HCT116 (cell line): ENCODE measurements around the gene CASKIN2. TPM values are rescaled to one million over a fixed set of nuclear protein-coding genes. Genes with fewer than 3 reads are reported as not detected.
"Not testable (repeated sequence)": the region's sequence is repeated elsewhere in the genome, so short reads cannot be mapped to it uniquely, and the experiment has no call there.

Source experiments
- ATAC-seq: fragments of 200-7000 bp; cut with Tn5 transposase; 2 replicates; pipeline ENCODE4 v1.9.1; 2020; ENCODE audit warnings: mild to moderate bottlenecking, moderate library complexity
- BruUV-seq: library from RNA; stranded (reverse); fragments of 400-500 nt; replicated peaks from 2 replicates; lab custom pipeline; 2021; lab: Mats Ljungman, UMichigan
- CTCF ChIA-PET: fragments of 300-600 bp; sonication (Branson Sonifier 250); formaldehyde crosslinking; loops from one replicate; lab custom pipeline; 2021; ENCODE audit warnings: antibody characterized with exemption; lab: Charles Lee
- POLR2A ChIA-PET: fragments of 300-600, 350-600 bp; sonication (Branson Sonifier 250); formaldehyde crosslinking; loops from one replicate; lab custom pipeline; 2021; ENCODE audit warnings: antibody characterized with exemption; lab: Charles Lee
- RAD21 ChIA-PET, 2 experiments: fragments of 300-600 bp; sonication (Branson Sonifier 250); formaldehyde crosslinking; loops; one replicate each; lab custom pipeline; 2023; ENCODE audit warnings: low total read pairs in 2 of 2; ENCODE audit not compliant: uncharacterized antibody in 2 of 2, unreplicated experiment in 2 of 2, low non-redundant PET in 1 of 2; lab: Charles Lee
- DNase-seq: peaks from one replicate; pipeline ENCODE4 v3.0.0-alpha.2; 2010; ENCODE audit warnings: low read depth, low spot score
- H2AFZ ChIP-seq: fragments of 200-600 bp; shearing (Covaris generic), sonication (generic); 2 replicates; pipeline ENCODE4 v1.6.1; 2017; ENCODE audit warnings: low read depth, mixed run types, mixed read lengths, antibody characterized with exemption, low read length; ENCODE audit not compliant: poor library complexity, severe bottlenecking
- H3K27ac ChIP-seq: 2 replicates; pipeline ENCODE4 v1.5.1; 2012; ENCODE audit warnings: low read depth, low read length
- H3K27me3 ChIP-seq: fragments of 200-600 bp; sonication (generic); 2 replicates; pipeline ENCODE4 v1.6.1; 2016; ENCODE audit warnings: mixed run types, low read length, mixed read lengths; ENCODE audit not compliant: insufficient read depth
- H3K36me3 ChIP-seq, 2 experiments: fragments of 200-500 bp in 1 of 2; fragments of 200-600 bp in 1 of 2; sonication (Bioruptor generic) in 1 of 2; sonication (generic) in 1 of 2; 2 replicates each; pipeline versions ENCODE4 v1.5.1 to v1.6.1; 2014 to 2016; ENCODE audit warnings: low read length in 2 of 2, inconsistent platforms in 1 of 2, mixed read lengths in 1 of 2, mixed run types in 1 of 2; ENCODE audit not compliant: insufficient read depth in 2 of 2, control insufficient read depth in 1 of 2
- H3K4me1 ChIP-seq, 2 experiments: fragments of 200-600 bp in 1 of 2; sonication (generic) in 1 of 2; 2 replicates each; pipeline versions ENCODE4 v1.5.1 to v1.6.1; 2012 to 2017; ENCODE audit warnings: low read length in 2 of 2, inconsistent platforms in 1 of 2, mild to moderate bottlenecking in 1 of 2, mixed read lengths in 1 of 2, mixed run types in 1 of 2, moderate library complexity in 1 of 2; ENCODE audit not compliant: insufficient read depth in 2 of 2, control insufficient read depth in 1 of 2
- H3K4me2 ChIP-seq: fragments of 200-600 bp; sonication (generic); 2 replicates; pipeline ENCODE4 v1.6.1; 2017; ENCODE audit warnings: mixed run types, low read length, mixed read lengths
- H3K4me3 ChIP-seq, 2 experiments: fragments of 200-600 bp in 1 of 2; sonication (generic) in 1 of 2; replicated peaks in 1 of 2; 2 replicates each; pipeline ENCODE4 v1.5.1; 2011 to 2016; ENCODE audit warnings: low read length in 2 of 2, control low read depth in 1 of 2, low read depth in 1 of 2, mild to moderate bottlenecking in 1 of 2, mixed read lengths in 1 of 2, mixed run types in 1 of 2
- H3K79me2 ChIP-seq: fragments of 200-600 bp; sonication (generic); 2 replicates; pipeline ENCODE4 v1.6.1; 2017; ENCODE audit warnings: mild to moderate bottlenecking, mixed run types, low read length, moderate library complexity, mixed read lengths; ENCODE audit not compliant: insufficient read depth
- H3K9ac ChIP-seq: fragments of 200-600 bp; sonication (generic); 2 replicates; pipeline ENCODE4 v1.6.1; 2016; ENCODE audit warnings: low read length, mixed read lengths
- H3K9me2 ChIP-seq: fragments of 200-600 bp; sonication (generic), shearing (Covaris generic); 2 replicates; pipeline ENCODE4 v1.6.1; 2017; ENCODE audit warnings: mixed run types, mild to moderate bottlenecking, moderate library complexity; ENCODE audit not compliant: insufficient read depth
- H3K9me3 ChIP-seq, 2 experiments: fragments of 200-500 bp in 1 of 2; fragments of 200-600 bp in 1 of 2; sonication (Bioruptor generic) in 1 of 2; sonication (generic) in 1 of 2; 2 replicates each; pipeline ENCODE4 v1.6.1; 2014 to 2017; ENCODE audit warnings: low read length in 2 of 2, mixed read lengths in 2 of 2, inconsistent platforms in 1 of 2, low read depth in 1 of 2, mild to moderate bottlenecking in 1 of 2, mixed run types in 1 of 2, moderate library complexity in 1 of 2; ENCODE audit not compliant: control insufficient read depth in 1 of 2, insufficient read depth in 1 of 2
- H4K20me1 ChIP-seq: fragments of 200-600 bp; sonication (generic), shearing (Covaris generic); 2 replicates; pipeline ENCODE4 v1.6.1; 2017; ENCODE audit warnings: mixed run types, mild to moderate bottlenecking, moderate library complexity; ENCODE audit not compliant: insufficient read depth
- ATF3 ChIP-seq: IDR thresholded peaks from 2 replicates; pipeline ENCODE4 v1.6.1; 2012
- CEBPB ChIP-seq: IDR thresholded peaks from 2 replicates; pipeline ENCODE4 v1.6.1; 2012; ENCODE audit warnings: low read depth
- EGR1 ChIP-seq: IDR thresholded peaks from 2 replicates; pipeline ENCODE4 v1.6.1; 2012; ENCODE audit warnings: low read depth
- EZH2phosphoT487 ChIP-seq: fragments of 200-600 bp; IDR thresholded peaks from 2 replicates; pipeline ENCODE4 v1.6.1; 2018; ENCODE audit warnings: antibody characterized with exemption, borderline replicate concordance
- MAX ChIP-seq: IDR thresholded peaks from 2 replicates; pipeline ENCODE4 v1.6.1; 2012
- POLR2A ChIP-seq: IDR thresholded peaks from 2 replicates; pipeline ENCODE4 v1.7.0; 2011; ENCODE audit warnings: borderline replicate concordance; ENCODE audit not compliant: insufficient read depth, insufficient read length; ENCODE audit errors: extremely low read depth
- RAD21 ChIP-seq: IDR thresholded peaks from 2 replicates; pipeline ENCODE4 v1.6.1; 2012; ENCODE audit warnings: low read depth, mild to moderate bottlenecking
- SIN3A ChIP-seq: IDR thresholded peaks from 2 replicates; pipeline ENCODE4 v1.6.1; 2012; ENCODE audit warnings: low read depth
- SP1 ChIP-seq: IDR thresholded peaks from 2 replicates; pipeline ENCODE4 v1.6.1; 2012; ENCODE audit warnings: low read depth
- SRF ChIP-seq: IDR thresholded peaks from 2 replicates; pipeline ENCODE4 v1.6.1; 2012; ENCODE audit warnings: low read depth
- ZBTB33 ChIP-seq: IDR thresholded peaks from 2 replicates; pipeline ENCODE4 v1.6.1; 2011; ENCODE audit warnings: mild to moderate bottlenecking, low read length, moderate library complexity; ENCODE audit not compliant: insufficient replicate concordance; ENCODE audit errors: extremely low read depth
- ZFX ChIP-seq: fragments of 450-650 bp; IDR thresholded peaks from 2 replicates; pipeline ENCODE4 v1.6.1; 2017
- ZNF274 ChIP-seq: fragments of 200-500 bp; sonication (Bioruptor generic); IDR thresholded peaks from 2 replicates; pipeline ENCODE4 v1.6.1; 2014; ENCODE audit warnings: mild to moderate bottlenecking, low read depth, low read length, inconsistent platforms
- intact Hi-C: fragments of 100-400 bp; cut with micrococcal nuclease; formaldehyde crosslinking; loops from 2 replicates; pipeline ENCODE4 v1.10.0; 2022
- total RNA-seq: library from RNA; stranded (reverse); gene quantifications from one replicate; pipeline ENCODE4 v1.2.1, GENCODE V29; 2021; ENCODE audit not compliant: unreplicated experiment
- TF ChIP-seq, protein P1 (sequence below), 3 experiments: fragments of 200-600 bp in 1 of 3; sonication (generic) in 1 of 3; IDR thresholded peaks in 2 of 3; conservative IDR thresholded peaks in 1 of 3; 2 replicates each; pipeline ENCODE4 v1.5.1; 2012 to 2017; ENCODE audit warnings: low read depth in 2 of 3, low read length in 2 of 3, antibody characterized with exemption in 1 of 3, borderline replicate concordance in 1 of 3, control low read depth in 1 of 3, mild to moderate bottlenecking in 1 of 3, mixed read lengths in 1 of 3, mixed run types in 1 of 3, moderate library complexity in 1 of 3; ENCODE audit not compliant: insufficient read depth in 1 of 3

Gene CASKIN2
- total RNA-seq, 1 experiment from 2014 or later = 38.4 TPM

DNA sequence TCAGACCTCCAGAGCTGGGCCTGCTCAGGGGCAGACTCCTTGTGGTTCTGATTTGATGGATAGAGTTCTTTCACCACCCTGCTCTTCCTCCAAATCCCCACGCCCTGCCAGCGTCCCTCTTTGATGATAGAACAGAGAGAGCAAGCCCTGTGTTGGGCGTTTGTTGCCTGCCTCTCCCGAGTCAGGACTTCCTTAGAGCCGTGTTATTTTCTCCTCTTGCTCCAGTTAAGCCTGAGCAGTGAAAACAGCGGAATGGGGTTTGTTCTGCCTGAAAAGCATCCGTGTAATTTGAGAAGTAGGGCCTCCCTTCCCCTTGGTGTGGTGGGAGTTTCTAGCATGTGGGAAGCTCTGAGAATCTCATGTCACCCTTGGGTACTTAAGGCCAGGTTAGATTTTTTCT is 36.8 kb downstream of the CASKIN2 start:
- no peak for TF ChIP-seq RAD21
- no peak for TF ChIP-seq ZBTB33
- TF ChIP-seq ZNF274 = no peak
- TF ChIP-seq EZH2phosphoT487 = no peak
- no peak for TF ChIP-seq SRF
- TF ChIP-seq EGR1 = no peak
- TF ChIP-seq SP1 = no peak
- TF ChIP-seq ATF3 = no peak
- no peak for TF ChIP-seq SIN3A
- no peak for TF ChIP-seq ZFX
- no peak for TF ChIP-seq CEBPB
- no peak for TF ChIP-seq MAX
- no peak for TF ChIP-seq POLR2A
- TF ChIP-seq, protein P1, sequence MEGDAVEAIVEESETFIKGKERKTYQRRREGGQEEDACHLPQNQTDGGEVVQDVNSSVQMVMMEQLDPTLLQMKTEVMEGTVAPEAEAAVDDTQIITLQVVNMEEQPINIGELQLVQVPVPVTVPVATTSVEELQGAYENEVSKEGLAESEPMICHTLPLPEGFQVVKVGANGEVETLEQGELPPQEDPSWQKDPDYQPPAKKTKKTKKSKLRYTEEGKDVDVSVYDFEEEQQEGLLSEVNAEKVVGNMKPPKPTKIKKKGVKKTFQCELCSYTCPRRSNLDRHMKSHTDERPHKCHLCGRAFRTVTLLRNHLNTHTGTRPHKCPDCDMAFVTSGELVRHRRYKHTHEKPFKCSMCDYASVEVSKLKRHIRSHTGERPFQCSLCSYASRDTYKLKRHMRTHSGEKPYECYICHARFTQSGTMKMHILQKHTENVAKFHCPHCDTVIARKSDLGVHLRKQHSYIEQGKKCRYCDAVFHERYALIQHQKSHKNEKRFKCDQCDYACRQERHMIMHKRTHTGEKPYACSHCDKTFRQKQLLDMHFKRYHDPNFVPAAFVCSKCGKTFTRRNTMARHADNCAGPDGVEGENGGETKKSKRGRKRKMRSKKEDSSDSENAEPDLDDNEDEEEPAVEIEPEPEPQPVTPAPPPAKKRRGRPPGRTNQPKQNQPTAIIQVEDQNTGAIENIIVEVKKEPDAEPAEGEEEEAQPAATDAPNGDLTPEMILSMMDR (IDR thresholded peaks at IDR 0.05 in 2 of 3, conservative IDR thresholded peaks at IDR 0.05 in 1 of 3; ENCODE audit: borderline replicate concordance in 1 of 3, insufficient read depth in 1 of 3, low read depth in 2 of 3, low read length in 2 of 3) = no peak
- ChIA-PET POLR2A (no interaction called here), RAD21 (no interaction called here), CTCF (no interaction called here)
- DNase-seq (no peak), ATAC-seq (no peak)
- no peaks in the 10 kb centered on the region for H3K4me1 ChIP-seq
- no peak overlapping the region for H3K4me2 ChIP-seq
- no peak overlapping the region for H3K4me3 ChIP-seq
- H3K9me3 ChIP-seq = no peaks in the 10 kb centered on the region
- no peaks in the 10 kb centered on the region for H4K20me1 ChIP-seq
- no peaks in the 10 kb centered on the region for H3K36me3 ChIP-seq
- H3K9me2 ChIP-seq = no peaks in the 10 kb centered on the region
- H3K27me3 ChIP-seq = no peaks in the 10 kb centered on the region
- no peak overlapping the region for H2AFZ ChIP-seq
- no peak overlapping the region for H3K9ac ChIP-seq
- intact Hi-C loops = no loop called here
- BruUV-seq = no TSS peak
- H3K27ac ChIP-seq = no peak overlapping the region
- no peaks in the 10 kb centered on the region for H3K79me2 ChIP-seq

DNA sequence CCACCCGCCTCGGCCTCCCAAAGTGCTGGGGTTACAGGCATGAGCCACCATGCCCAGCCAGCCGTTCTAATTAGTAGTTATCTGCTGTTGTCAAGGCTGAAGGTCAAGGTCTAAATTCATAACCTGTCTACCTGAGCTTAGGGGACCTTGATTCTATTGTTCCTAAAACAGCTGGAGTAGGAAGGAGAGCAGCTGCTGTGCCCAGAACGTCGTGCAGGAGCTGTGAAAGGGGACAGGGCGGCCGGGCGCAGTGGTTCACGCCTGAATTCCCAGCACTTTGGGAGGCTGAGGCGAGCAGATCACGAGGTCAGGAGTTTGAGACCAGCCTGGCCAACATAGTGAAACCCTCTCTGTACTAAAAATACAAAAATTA is 37.9 kb downstream of the CASKIN2 start:
- CTCF ChIA-PET, DNase-seq, H3K27me3 ChIP-seq, RAD21 ChIA-PET, intact Hi-C loops, H3K9ac ChIP-seq, H3K4me2 ChIP-seq, H3K36me3 ChIP-seq, POLR2A ChIA-PET, ATAC-seq, H4K20me1 ChIP-seq, H3K79me2 ChIP-seq, H3K4me1 ChIP-seq, H3K4me3 ChIP-seq, H3K27ac ChIP-seq, H3K9me3 ChIP-seq, H2AFZ ChIP-seq, BruUV-seq, H3K9me2 ChIP-seq: not testable (repeated sequence)
